ENCODE results near the gene IL27RA.

IL27RA gene

DNA sequence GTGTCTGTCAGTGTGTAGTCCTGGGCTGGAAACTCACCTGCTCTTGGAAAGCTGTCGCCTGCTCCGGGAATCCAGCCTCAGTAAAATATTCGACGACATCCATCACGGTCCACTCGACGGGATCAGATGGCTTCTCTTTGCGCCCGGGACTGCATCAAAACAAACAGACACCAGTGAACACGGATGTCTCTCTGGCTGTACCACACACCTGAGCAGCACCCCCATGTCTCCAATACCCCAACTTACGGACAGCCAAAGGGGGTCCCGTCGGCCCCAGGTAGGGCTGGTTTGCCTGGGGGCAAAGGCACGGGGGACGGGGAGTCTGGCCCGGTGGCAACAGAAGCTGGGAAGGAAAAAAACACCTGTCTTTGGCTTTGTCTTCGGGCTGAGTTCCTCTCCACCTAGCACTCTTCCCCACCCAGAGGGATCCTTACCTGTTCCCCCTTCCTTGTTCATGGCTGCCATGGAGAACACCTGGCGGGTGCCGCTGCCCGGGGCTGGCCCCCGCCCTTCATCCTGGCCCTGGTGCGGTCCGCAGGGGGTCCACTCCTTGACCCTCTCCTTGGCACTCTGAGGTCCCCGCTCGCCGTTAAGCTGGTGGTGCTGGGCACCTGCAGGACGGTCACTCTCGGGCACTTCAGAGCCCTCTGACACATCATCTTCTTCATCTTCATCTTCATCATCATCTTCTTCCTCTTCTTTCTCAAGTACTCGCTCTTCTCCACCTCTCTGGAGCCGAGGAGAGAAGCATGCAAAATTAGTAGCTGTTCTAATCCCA lies 57.3 kb downstream of the IL27RA start:
- peaks cover 3% of the 10 kb centered on the region for H3K9me3 ChIP-seq (ENCODE audit: control insufficient read depth, low read length)
- H3K36me3 ChIP-seq (ENCODE audit: control insufficient read depth, insufficient read depth, low read length) = peaks cover 14% of the 10 kb centered on the region
- peaks cover 19% of the 10 kb centered on the region for H3K27me3 ChIP-seq (ENCODE audit: control insufficient read depth, insufficient read depth, low read length, poor library complexity, severe bottlenecking)
- peaks cover 10% of the 10 kb centered on the region for H3K4me1 ChIP-seq (ENCODE audit: control insufficient read depth, insufficient read depth, low read length)
- 90 to 91% methylated on average over 30 of the region's 30 CpGs for WGBS, 2 experiments
- no peak overlapping the region for H3K27ac ChIP-seq (ENCODE audit: insufficient read depth, low read depth, low read length, poor library complexity, severe bottlenecking)
- peak overlapping the region; percentile 36 for H3K4me3 ChIP-seq (ENCODE audit: insufficient read depth, low read depth, low read length)

DNA sequence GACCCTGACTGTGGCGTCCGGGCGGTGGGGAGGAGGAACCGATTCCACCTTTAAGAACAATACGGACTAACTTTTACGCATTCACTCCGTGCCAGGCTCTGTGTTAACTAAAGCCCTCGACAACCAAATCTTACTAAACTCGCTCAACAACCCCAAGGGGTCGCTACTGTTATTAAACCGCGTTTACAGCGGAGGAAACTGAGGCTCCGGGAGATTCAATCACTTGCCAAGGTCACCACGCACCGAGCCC lies 57.8 kb downstream of the IL27RA start:
- no peak overlapping the region for H3K27ac ChIP-seq (ENCODE audit: insufficient read depth, low read depth, low read length, poor library complexity, severe bottlenecking)
- H3K27me3 ChIP-seq (ENCODE audit: control insufficient read depth, insufficient read depth, low read length, poor library complexity, severe bottlenecking) = peaks cover 19% of the 10 kb centered on the region
- 13 to 14% methylated on average over 16 of the region's 16 CpGs for WGBS, 2 experiments

DNA sequence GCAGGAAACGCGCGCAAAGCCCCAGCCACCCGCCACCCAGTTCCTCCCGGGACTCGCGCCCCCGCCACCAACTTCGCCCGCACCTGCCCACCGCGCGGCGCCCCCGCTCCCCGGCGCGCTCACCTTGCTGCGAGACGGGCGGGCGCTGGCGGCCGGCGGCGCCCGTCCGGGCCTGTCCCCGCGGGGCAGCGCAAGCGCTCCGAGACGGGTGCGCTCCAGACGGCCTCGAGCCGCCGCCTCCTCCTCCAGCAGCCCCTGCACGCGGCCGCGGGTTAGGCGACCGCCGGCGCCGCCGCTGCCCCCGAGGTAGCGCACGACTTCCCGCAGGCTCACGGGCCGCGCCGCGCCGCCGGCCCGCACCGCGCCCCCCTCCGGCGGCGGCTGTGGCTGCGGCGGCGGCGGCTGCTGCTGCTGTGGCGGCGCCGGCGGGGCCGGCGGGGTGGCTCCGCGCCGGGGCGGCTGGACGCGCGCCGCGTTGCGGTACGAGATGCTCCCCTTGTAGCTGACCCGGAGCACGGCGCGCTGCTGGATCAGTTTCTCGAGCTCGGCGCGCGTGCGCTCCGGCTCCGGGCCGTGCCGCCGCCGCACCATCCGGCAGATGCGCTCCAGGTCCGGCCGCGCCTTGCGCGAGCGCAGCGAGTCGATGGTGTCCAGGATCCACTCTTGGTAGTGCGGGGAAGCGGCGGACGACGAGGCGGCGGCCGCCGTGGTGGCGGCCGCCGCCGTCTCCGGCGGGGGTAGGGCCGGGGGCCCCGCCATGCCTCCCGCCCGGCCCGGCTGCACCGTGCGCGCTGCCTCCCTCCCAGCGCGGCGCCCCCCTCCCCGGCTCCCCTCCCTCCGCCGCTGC lies 58.3 kb downstream of the IL27RA start:
- Histone ChIP-seq H3K27ac (ENCODE audit: insufficient read depth, low read depth, low read length, poor library complexity, severe bottlenecking) (peak overlapping the region; percentile 69), H3K27me3 (ENCODE audit: control insufficient read depth, insufficient read depth, low read length, poor library complexity, severe bottlenecking) (peaks cover 19% of the 10 kb centered on the region), H3K4me1 (ENCODE audit: control insufficient read depth, insufficient read depth, low read length) (peaks cover 10% of the 10 kb centered on the region), H3K36me3 (ENCODE audit: control insufficient read depth, insufficient read depth, low read length) (peaks cover 14% of the 10 kb centered on the region), H3K4me3 (ENCODE audit: insufficient read depth, low read depth, low read length) (peak overlapping the region; percentile 53), H3K9me3 (ENCODE audit: control insufficient read depth, low read length) (peaks cover 3% of the 10 kb centered on the region)
- 0 to 1% methylated on average over 138 to 141 of the region's 142 CpGs for WGBS, 2 experiments

More for the DNA sequence above, 57.8 kb downstream of the IL27RA start:
- peaks cover 14% of the 10 kb centered on the region for H3K36me3 ChIP-seq (ENCODE audit: control insufficient read depth, insufficient read depth, low read length)
- H3K4me1 ChIP-seq (ENCODE audit: control insufficient read depth, insufficient read depth, low read length) = peaks cover 10% of the 10 kb centered on the region
- H3K4me3 ChIP-seq (ENCODE audit: insufficient read depth, low read depth, low read length) = peak overlapping the region; percentile 36
- peaks cover 3% of the 10 kb centered on the region for H3K9me3 ChIP-seq (ENCODE audit: control insufficient read depth, low read length)

DNA sequence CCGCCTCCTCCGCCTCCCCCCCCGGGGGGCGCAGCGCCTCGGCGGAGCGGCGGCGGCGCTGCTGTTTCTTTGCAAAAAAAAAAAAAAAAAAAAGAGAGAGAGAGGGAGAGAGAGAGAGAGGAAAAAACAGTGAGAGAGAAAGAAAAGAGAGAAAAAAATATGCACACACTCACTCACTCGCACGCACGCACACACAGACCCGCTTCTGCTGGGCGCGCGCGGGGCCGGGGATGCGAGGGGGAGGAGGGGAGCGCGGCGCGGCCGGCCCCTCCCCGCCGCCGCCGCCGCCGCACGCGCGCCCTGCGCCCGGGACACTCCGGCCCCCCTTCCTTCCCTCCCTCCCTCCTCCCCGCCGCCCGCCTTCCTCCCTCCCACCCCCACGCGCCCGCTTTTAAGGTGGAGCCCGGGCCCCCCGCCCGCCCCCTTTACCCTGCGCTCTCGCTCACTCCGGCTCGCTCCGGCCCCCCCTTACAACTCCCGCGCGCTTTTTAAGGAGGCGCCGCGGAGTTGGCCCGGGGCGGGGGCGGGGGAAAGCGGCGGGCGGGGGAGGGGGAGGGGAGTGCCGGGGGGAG lies 59.0 kb downstream of the IL27RA start, which contains the start of gene SAMD1:
TSS of gene SAMD1 (minus strand) at position 243 of the 572 bp plus-strand sequence.
- H3K36me3 ChIP-seq (ENCODE audit: control insufficient read depth, insufficient read depth, low read length) = peaks cover 14% of the 10 kb centered on the region
- peaks cover 3% of the 10 kb centered on the region for H3K9me3 ChIP-seq (ENCODE audit: control insufficient read depth, low read length)
- peak within 1 kb of the TSS; percentile 56 for H3K4me3 ChIP-seq (ENCODE audit: insufficient read depth, low read depth, low read length)
- H3K27me3 ChIP-seq (ENCODE audit: control insufficient read depth, insufficient read depth, low read length, poor library complexity, severe bottlenecking) = peaks cover 15% of the 10 kb centered on the region
- WGBS, 2 experiments = 0% methylated on average over 14 to 32 of the region's 65 CpGs
- peak within 1 kb of the TSS; percentile 69 for H3K27ac ChIP-seq (ENCODE audit: insufficient read depth, low read depth, low read length, poor library complexity, severe bottlenecking)
- peaks cover 10% of the 10 kb centered on the region for H3K4me1 ChIP-seq (ENCODE audit: control insufficient read depth, insufficient read depth, low read length)

DNA sequence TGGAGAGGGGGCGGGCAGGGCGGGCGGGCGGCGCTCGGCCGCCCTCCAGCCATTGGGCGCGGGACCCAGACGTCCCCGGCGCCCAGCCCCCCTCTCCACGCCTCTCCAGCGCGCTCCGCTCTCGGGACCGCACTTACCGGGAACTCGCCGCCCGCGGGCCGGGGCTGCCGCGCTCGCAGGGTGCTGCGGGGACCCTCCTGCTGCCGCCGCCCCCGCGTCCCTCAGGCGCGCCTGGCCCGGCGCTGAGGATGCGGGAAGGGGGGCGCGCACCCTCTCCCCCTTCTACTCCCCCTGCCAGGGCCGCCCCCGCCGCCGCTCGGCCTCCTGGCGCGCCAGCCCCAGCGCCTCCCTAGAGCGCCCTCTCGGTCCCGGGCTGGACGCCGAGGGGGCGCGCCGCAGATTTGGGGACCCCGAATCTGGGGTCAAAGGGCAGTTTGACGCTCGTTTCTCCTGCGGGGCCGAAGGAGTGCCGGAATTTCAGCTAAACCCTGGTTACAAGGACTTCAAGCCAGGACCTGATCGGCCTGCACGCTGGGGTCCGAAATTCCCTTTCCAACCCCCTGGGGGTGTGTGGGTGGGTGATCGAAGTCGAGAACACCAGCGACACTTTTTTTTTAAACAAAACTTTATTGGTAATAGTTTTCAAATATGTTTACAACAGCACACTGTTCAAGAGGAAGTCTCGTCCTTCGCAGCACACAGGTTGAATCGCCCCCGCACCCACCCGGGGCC lies 59.7 kb downstream of the IL27RA start:
- H3K27me3 ChIP-seq (ENCODE audit: control insufficient read depth, insufficient read depth, low read length, poor library complexity, severe bottlenecking) = peaks cover 9% of the 10 kb centered on the region
- peak overlapping the region; percentile 55 for H3K27ac ChIP-seq (ENCODE audit: insufficient read depth, low read depth, low read length, poor library complexity, severe bottlenecking)
- H3K4me3 ChIP-seq (ENCODE audit: insufficient read depth, low read depth, low read length) = peak overlapping the region; percentile 56
- H3K9me3 ChIP-seq (ENCODE audit: control insufficient read depth, low read length) = peaks cover 3% of the 10 kb centered on the region
- peaks cover 10% of the 10 kb centered on the region for H3K4me1 ChIP-seq (ENCODE audit: control insufficient read depth, insufficient read depth, low read length)
- WGBS, 2 experiments = 0 to 1% methylated on average over 68 to 71 of the region's 72 CpGs
- peaks cover 14% of the 10 kb centered on the region for H3K36me3 ChIP-seq (ENCODE audit: control insufficient read depth, insufficient read depth, low read length)

DNA sequence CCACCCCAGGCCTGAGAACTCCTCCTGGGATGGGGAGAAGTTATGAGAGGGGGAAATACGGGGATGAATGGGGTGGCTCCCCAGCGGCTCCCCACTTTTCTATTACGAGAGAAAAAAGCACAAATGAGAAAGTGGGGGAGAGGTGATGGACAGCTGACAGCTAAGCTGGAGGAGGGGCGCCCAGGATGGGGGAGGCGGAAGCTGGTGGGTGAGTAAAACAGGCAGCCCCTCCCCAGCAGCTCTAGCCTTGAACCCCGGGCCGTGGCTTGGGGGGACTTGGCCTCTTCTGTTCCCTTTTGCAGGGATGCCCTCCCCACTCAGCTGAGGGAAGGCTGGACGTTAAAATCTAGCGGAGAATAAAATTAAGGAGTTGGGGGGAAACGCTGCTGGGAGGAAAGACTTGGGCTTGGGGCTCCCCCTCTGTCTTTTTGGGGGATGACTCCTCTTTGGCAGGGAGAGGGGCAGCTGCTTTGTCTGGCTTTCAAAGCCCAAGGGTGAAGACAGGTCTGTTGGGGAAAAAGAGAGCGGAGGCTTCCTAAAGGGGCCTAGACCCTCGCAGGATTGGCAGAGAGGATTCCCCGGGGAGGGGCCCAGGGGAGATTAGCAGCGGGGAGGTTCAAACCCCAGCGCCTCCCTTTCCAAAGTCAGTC lies 60.4 kb downstream of the IL27RA start:
- H3K9me3 ChIP-seq (ENCODE audit: control insufficient read depth, low read length) = peaks cover 3% of the 10 kb centered on the region
- 14 to 17% methylated on average over 15 of the region's 15 CpGs for WGBS, 2 experiments
- peaks cover 10% of the 10 kb centered on the region for H3K4me1 ChIP-seq (ENCODE audit: control insufficient read depth, insufficient read depth, low read length)
- peak overlapping the region; percentile 56 for H3K4me3 ChIP-seq (ENCODE audit: insufficient read depth, low read depth, low read length)
- H3K27me3 ChIP-seq (ENCODE audit: control insufficient read depth, insufficient read depth, low read length, poor library complexity, severe bottlenecking) = peaks cover 7% of the 10 kb centered on the region
- no peak overlapping the region for H3K27ac ChIP-seq (ENCODE audit: insufficient read depth, low read depth, low read length, poor library complexity, severe bottlenecking)
- H3K36me3 ChIP-seq (ENCODE audit: control insufficient read depth, insufficient read depth, low read length) = peaks cover 20% of the 10 kb centered on the region

DNA sequence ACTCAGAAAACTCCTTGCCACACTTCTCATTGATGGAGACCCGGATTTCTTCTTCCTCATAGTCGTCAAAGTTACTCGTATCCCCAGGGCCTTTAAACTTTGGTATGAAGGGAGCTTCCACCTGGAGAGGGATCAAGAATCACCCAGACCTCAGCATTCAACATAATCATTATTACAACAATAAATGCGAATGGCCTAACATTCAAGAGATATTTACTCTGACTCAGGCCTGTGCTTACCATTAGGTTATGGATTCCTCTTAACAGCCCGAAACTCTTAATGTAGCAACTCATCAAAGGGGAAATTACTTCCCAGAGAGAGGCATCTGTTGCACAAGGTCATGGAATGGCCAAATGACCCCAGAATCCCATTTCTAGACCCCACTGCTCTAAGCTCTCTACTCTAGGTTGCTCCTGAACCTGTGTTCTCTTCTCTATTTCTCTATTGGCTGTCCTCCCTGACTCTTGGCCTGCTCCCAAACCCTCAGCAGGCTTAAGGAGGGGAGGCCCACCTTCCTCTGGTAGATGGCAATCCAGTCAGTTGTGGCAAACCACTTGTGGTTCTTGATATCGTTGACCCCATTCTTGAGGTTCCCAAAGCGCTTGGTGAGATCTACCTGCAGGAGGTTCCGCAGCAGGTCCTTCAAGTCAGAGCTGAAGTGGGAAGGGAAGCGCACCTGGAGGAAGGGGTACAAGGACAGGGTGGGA lies 61.7 kb downstream of the IL27RA start:
- Histone ChIP-seq H3K4me1 (ENCODE audit: control insufficient read depth, insufficient read depth, low read length) (peaks cover 10% of the 10 kb centered on the region), H3K27me3 (ENCODE audit: control insufficient read depth, insufficient read depth, low read length, poor library complexity, severe bottlenecking) (peaks cover 7% of the 10 kb centered on the region), H3K36me3 (ENCODE audit: control insufficient read depth, insufficient read depth, low read length) (peaks cover 11% of the 10 kb centered on the region), H3K9me3 (ENCODE audit: control insufficient read depth, low read length) (peaks cover 3% of the 10 kb centered on the region), H3K4me3 (ENCODE audit: insufficient read depth, low read depth, low read length) (no peak overlapping the region), H3K27ac (ENCODE audit: insufficient read depth, low read depth, low read length, poor library complexity, severe bottlenecking) (no peak overlapping the region)
- 94 to 95% methylated on average over 9 of the region's 9 CpGs for WGBS, 2 experiments

DNA sequence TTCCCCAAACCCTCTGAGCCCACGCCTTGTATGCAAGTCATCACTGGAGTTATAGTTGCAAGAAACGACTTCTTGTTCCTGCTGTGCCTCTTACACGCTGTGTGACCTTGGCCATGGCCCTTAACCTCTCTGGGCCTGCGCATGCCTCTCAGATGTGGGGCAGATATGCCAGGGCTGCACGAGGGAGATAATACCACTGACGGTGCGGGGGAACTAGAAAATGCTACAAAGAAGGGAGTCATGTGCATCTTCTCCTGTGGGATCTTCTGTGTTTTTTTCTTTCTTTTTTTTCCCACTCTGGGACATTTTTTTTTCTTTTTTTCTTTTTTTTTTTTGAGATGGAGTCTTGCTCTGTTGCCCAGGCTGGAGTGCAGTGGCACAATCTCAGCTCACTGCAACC lies 63.3 kb downstream of the IL27RA start:
- Histone ChIP-seq H3K4me3 (ENCODE audit: insufficient read depth, low read depth, low read length) (no peak overlapping the region), H3K9me3 (ENCODE audit: control insufficient read depth, low read length) (peaks cover 3% of the 10 kb centered on the region), H3K27ac (ENCODE audit: insufficient read depth, low read depth, low read length, poor library complexity, severe bottlenecking) (no peak overlapping the region), H3K4me1 (ENCODE audit: control insufficient read depth, insufficient read depth, low read length) (peaks cover 10% of the 10 kb centered on the region), H3K36me3 (ENCODE audit: control insufficient read depth, insufficient read depth, low read length) (peaks cover 6% of the 10 kb centered on the region), H3K27me3 (ENCODE audit: control insufficient read depth, insufficient read depth, low read length, poor library complexity, severe bottlenecking) (no peaks in the 10 kb centered on the region)
- 94 to 95% methylated on average over 7 of the region's 7 CpGs for WGBS, 2 experiments

Data from ectodermal cell (in vitro differentiated cells).